Astrocyte of the cerebellum (primary cell): ENCODE data around the gene KRTAP25-1.

Source experiments
- DNase-seq: peaks from one replicate; pipeline ENCODE4 v3.0.0-alpha.2; 2011; ENCODE audit warnings: low read depth
- H3K4me3 ChIP-seq: 2 replicates; pipeline ENCODE4 v1.5.1; 2011; ENCODE audit warnings: mild to moderate bottlenecking, low read depth, low read length, moderate library complexity
- in situ Hi-C: cut with HindIII; loops from 2 replicates; pipeline ENCODE4 v1.10.0; 2017; ENCODE audit warnings: low sequenced_read_pairs
- TF ChIP-seq, protein P1 (sequence below): IDR thresholded peaks from 2 replicates; pipeline ENCODE4 v1.5.1; 2012; ENCODE audit warnings: low read length, low read depth, moderate library complexity, mild to moderate bottlenecking; ENCODE audit errors: missing control alignments

Gene KRTAP25-1

DNA sequence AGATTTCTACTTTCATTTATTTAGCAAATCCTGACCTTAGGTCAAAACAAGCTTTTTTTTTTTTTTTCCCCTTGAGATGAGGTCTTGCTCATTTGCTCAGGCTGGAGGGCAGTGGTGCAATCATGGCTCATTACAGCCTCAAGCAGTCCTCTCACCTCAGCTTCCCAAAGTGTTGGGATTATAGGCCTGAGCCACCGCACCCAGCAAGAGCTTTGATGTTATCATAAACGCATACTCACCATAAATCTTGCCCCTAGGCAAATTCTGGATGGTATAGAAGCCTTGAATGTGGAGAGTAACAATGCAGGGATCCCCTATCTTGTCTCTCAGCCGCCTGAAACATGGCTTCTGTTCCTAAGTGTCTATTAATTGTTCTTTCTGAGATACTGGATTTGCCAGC is 48.7 kb downstream of the KRTAP25-1 start:
- TF ChIP-seq, protein P1, sequence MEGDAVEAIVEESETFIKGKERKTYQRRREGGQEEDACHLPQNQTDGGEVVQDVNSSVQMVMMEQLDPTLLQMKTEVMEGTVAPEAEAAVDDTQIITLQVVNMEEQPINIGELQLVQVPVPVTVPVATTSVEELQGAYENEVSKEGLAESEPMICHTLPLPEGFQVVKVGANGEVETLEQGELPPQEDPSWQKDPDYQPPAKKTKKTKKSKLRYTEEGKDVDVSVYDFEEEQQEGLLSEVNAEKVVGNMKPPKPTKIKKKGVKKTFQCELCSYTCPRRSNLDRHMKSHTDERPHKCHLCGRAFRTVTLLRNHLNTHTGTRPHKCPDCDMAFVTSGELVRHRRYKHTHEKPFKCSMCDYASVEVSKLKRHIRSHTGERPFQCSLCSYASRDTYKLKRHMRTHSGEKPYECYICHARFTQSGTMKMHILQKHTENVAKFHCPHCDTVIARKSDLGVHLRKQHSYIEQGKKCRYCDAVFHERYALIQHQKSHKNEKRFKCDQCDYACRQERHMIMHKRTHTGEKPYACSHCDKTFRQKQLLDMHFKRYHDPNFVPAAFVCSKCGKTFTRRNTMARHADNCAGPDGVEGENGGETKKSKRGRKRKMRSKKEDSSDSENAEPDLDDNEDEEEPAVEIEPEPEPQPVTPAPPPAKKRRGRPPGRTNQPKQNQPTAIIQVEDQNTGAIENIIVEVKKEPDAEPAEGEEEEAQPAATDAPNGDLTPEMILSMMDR = no peak
- H3K4me3 ChIP-seq = no peak overlapping the region
- in situ Hi-C loops = no loop called here
- DNase-seq = no peak
